Gastrocnemius medialis (tissue), 4 donors: Measurements from ENCODE around the gene HINFP.
"Not testable (repeated sequence)": the region's sequence is repeated elsewhere in the genome, so short reads cannot be mapped to it uniquely, and the experiment has no call there.

Source experiments
- CTCF ChIP-seq, 5 experiments: fragments of 450-650 bp in 3 of 5; fragments of 200-600 bp in 2 of 5; sonication (generic) in 2 of 5; IDR thresholded peaks in 4 of 5; conservative IDR thresholded peaks in 1 of 5; 1 replicate in 4 of 5; 2 replicates in 1 of 5; pipeline ENCODE4 v1.5.1; 2016 to 2019; ENCODE audit warnings: antibody characterized with exemption in 5 of 5, mild to moderate bottlenecking in 3 of 5, moderate library complexity in 3 of 5
- POLR2A ChIP-seq, 2 donors: fragments of 450-650 bp; IDR thresholded peaks; one replicate each; pipeline ENCODE4 v1.6.1; 2017; ENCODE audit warnings: antibody characterized with exemption in 2 of 2, mild to moderate bottlenecking in 2 of 2, moderate library complexity in 2 of 2

GRCh38 chr11:119139276-119139675 lies 17.9 kb downstream of the HINFP start:
- not testable (repeated sequence) for TF ChIP-seq POLR2A (IDR thresholded peaks at IDR 0.05); CTCF (IDR thresholded peaks at IDR 0.05 in 4 of 5, conservative IDR thresholded peaks at IDR 0.05 in 1 of 5)
